Measurements from ENCODE around the gene SLC35F3. TPM values are rescaled to one million over a fixed set of nuclear protein-coding genes. Genes with fewer than 3 reads are reported as not detected.

Gene SLC35F3
- total and polyA plus RNA-seq, 9 of the 15 experiments (the other 6 are each of a cell fraction or from before 2014, with no cell fraction given), result 0.04 to 0.07 (median 0.04) TPM; not detected in 6

DNA sequence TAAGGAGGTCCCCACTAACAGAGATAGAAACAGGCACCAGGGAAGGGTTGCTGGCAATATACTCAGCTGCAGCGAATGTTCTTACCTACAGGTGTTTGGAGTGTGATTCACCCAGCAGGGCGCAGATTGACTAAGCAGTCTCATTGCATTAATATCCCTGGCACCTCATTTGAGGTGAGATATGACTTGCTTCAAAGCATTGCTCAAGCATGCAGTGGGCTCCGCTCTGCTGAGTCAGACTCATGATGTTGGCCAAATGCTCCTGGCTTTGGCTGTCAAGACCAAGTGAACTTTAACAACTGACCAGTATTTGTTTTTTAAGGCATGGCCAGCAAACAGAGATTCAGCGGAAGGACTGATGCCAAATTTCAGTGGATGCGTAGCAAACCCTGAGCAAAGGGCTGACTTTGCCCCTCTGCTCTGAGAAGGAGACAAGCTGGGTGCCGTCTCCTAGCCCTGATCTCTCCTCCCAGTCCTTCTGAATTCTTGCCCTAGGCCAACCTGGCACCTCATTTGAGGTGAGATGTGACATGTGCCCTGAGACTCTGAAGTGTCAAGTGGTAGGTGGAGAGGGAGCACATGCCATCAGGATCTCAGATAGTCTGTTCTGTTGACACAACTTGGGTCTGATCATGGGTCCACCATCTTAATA is 281.7 kb downstream of the SLC35F3 start (continued):
- TF ChIP-seq, protein P1, sequence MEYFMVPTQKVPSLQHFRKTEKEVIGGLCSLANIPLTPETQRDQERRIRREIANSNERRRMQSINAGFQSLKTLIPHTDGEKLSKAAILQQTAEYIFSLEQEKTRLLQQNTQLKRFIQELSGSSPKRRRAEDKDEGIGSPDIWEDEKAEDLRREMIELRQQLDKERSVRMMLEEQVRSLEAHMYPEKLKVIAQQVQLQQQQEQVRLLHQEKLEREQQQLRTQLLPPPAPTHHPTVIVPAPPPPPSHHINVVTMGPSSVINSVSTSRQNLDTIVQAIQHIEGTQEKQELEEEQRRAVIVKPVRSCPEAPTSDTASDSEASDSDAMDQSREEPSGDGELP (CRISPR knock-in tag; IDR thresholded peaks at IDR 0.05; ENCODE audit: borderline replicate concordance), result no peak
- TF ChIP-seq CHD1 (IDR thresholded peaks at IDR 0.05; ENCODE audit: low read length), result no peak

GRCh38 chr1:234188454-234188792 is 283.9 kb downstream of the SLC35F3 start:
- H3K4me2 ChIP-seq (ENCODE audit: insufficient read depth, low read length), result no peak overlapping the region
- no peak overlapping the region for H3K9ac ChIP-seq (ENCODE audit: insufficient read depth in 1 of 2, low read depth in 2 of 2, low read length in 2 of 2)
- FAIRE-seq (no peak), ATAC-seq (peak; percentile 91), DNase-seq (ENCODE audit: extremely low read depth in 1 of 4, low spot score in 3 of 4) (peak in 1 of 4 experiments; percentile 34)
- H3K27ac ChIP-seq (ENCODE audit: extremely low read depth, low read depth, low read length), result no peak overlapping the region
- no peaks in the 10 kb centered on the region for H3K36me3 ChIP-seq (ENCODE audit: control insufficient read depth, insufficient read depth, low read length)
- intact Hi-C loops (cut with micrococcal nuclease), result no loop called here
- CTCF ChIA-PET (ENCODE audit: low intra/inter-chr PET ratio), result no interaction called here
- POLR2A ChIA-PET, result interaction anchor here (0.7 kb wide), 1 partner anchor 8 kb away, joined by 3 read pairs; no protein-coding TSS in a partner anchor
- no peaks in the 10 kb centered on the region for H3K4me1 ChIP-seq (replicated peaks in 1 of 2; ENCODE audit: control insufficient read depth in 2 of 2, insufficient read depth in 2 of 2, low read length in 2 of 2)
- no peaks in the 10 kb centered on the region for H3K9me3 ChIP-seq (replicated peaks; ENCODE audit: control insufficient read depth, insufficient read depth, low read depth, low read length)
- no peaks in the 10 kb centered on the region for H3K9me1 ChIP-seq (ENCODE audit: control insufficient read depth, insufficient read depth, low read length)
- H3K27me3 ChIP-seq (ENCODE audit: control insufficient read depth in 2 of 2, insufficient read depth in 2 of 2, low read length in 2 of 2), result peaks cover 13 to 40% of the 10 kb centered on the region in 2 experiments
- H4K20me1 ChIP-seq (replicated peaks; ENCODE audit: control insufficient read depth, insufficient read depth, low read length), result no peaks in the 10 kb centered on the region
- H3K79me2 ChIP-seq (ENCODE audit: control insufficient read depth, insufficient read depth, low read length), result no peaks in the 10 kb centered on the region
- in situ Hi-C loops (cut with MboI), result no loop called here
- no TSS peak for BruUV-seq (replicated peaks)
- no peak overlapping the region for H2AFZ ChIP-seq (ENCODE audit: low read depth, low read length)
- WGBS (ENCODE audit: insufficient coverage, low coverage, missing lambda C conversion rate), result 0% methylated on average over 3 of the region's 3 CpGs
- H3K4me3 ChIP-seq, result no peak overlapping the region
- TF ChIP-seq, protein P2, sequence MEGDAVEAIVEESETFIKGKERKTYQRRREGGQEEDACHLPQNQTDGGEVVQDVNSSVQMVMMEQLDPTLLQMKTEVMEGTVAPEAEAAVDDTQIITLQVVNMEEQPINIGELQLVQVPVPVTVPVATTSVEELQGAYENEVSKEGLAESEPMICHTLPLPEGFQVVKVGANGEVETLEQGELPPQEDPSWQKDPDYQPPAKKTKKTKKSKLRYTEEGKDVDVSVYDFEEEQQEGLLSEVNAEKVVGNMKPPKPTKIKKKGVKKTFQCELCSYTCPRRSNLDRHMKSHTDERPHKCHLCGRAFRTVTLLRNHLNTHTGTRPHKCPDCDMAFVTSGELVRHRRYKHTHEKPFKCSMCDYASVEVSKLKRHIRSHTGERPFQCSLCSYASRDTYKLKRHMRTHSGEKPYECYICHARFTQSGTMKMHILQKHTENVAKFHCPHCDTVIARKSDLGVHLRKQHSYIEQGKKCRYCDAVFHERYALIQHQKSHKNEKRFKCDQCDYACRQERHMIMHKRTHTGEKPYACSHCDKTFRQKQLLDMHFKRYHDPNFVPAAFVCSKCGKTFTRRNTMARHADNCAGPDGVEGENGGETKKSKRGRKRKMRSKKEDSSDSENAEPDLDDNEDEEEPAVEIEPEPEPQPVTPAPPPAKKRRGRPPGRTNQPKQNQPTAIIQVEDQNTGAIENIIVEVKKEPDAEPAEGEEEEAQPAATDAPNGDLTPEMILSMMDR (IDR thresholded peaks at IDR 0.05 in 2 of 3, conservative IDR thresholded peaks at IDR 0.05 in 1 of 3; ENCODE audit: insufficient read depth in 2 of 3, low read depth in 1 of 3, low read length in 3 of 3), result peak; percentile 60 to 68 (median 65)
- TF ChIP-seq FOSL1 (tag; conservative IDR thresholded peaks at IDR 0.05), result no peak
- TF ChIP-seq, protein P3, sequence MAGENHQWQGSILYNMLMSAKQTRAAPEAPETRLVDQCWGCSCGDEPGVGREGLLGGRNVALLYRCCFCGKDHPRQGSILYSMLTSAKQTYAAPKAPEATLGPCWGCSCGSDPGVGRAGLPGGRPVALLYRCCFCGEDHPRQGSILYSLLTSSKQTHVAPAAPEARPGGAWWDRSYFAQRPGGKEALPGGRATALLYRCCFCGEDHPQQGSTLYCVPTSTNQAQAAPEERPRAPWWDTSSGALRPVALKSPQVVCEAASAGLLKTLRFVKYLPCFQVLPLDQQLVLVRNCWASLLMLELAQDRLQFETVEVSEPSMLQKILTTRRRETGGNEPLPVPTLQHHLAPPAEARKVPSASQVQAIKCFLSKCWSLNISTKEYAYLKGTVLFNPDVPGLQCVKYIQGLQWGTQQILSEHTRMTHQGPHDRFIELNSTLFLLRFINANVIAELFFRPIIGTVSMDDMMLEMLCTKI (IDR thresholded peaks at IDR 0.05; ENCODE audit: partially characterized antibody), result no peak
- TF ChIP-seq CREM (IDR thresholded peaks at IDR 0.05; ENCODE audit: low read depth), result no peak
- no peak for TF ChIP-seq TEAD2 (tag; IDR thresholded peaks at IDR 0.05)
- no peak for TF ChIP-seq ATF7 (IDR thresholded peaks at IDR 0.05)
- TF ChIP-seq ZBTB33 (CRISPR knock-in tag; IDR thresholded peaks at IDR 0.05), result no peak
- TF ChIP-seq ZNF511 (CRISPR knock-in tag; IDR thresholded peaks at IDR 0.05), result no peak
- peak; percentile 38; the same call in 1 of the 2 replicates for TF ChIP-seq SMC3 (conservative IDR thresholded peaks at IDR 0.05; ENCODE audit: insufficient read depth, low read depth, low read length)
- TF ChIP-seq ZNF175 (CRISPR knock-in tag; IDR thresholded peaks at IDR 0.05; ENCODE audit: low read depth), result no peak
- no peak for TF ChIP-seq NFXL1 (CRISPR knock-in tag; IDR thresholded peaks at IDR 0.05)
- TF ChIP-seq HMG20B (CRISPR knock-in tag; IDR thresholded peaks at IDR 0.05), result no peak

All from K562 (cell line).